Measurements from ENCODE around the gene B4GALNT3. TPM values are rescaled to one million over a fixed set of nuclear protein-coding genes. Genes with fewer than 3 reads are reported as not detected.

B4GALNT3 gene
- total RNA-seq, 1 experiment from 2014 or later: 23.3 TPM

DNA sequence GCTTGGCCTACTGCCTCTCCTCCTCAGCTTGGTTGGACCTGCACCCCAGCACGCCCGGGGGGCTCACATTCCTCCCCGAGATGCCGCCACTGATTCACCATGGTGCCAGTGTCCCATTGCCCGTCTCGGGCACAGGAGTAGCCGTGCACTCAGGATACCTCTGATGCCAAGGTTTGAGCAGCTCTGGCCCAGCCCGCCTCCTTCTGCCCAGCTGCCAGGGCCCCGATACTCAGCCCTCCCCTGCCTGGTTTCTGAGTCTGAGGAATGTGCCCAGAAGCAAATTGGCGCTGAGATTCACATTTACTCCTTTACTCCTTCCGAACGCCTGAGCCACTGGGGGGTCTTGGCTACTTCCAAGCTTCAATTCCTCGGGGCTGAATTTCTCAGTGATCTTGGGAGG lies 140.0 kb downstream of the B4GALNT3 start:
- Histone ChIP-seq H3K18ac (ENCODE audit: insufficient read length, low read depth, low read length) (no peak overlapping the region), H3K23me2 (ENCODE audit: insufficient read length, low read depth, low read length, poor library complexity, severe bottlenecking) (no peaks in the 10 kb centered on the region), H3K79me2 (ENCODE audit: insufficient read depth, low read length) (no peaks in the 10 kb centered on the region), H3K4ac (ENCODE audit: low read depth, low read length) (no peak overlapping the region), H3K4me2 (ENCODE audit: insufficient read depth, insufficient read length, low read length) (no peak overlapping the region), H3T11ph (ENCODE audit: low read length) (no peak overlapping the region), H3K27me3 (ENCODE audit: insufficient read depth, low read length) (no peaks in the 10 kb centered on the region), H2AK5ac (ENCODE audit: insufficient read length, low read length) (no peak overlapping the region), H2AFZ (ENCODE audit: low read length) (no peak overlapping the region), H3K79me1 (ENCODE audit: insufficient read depth, low read depth, low read length, poor library complexity, severe bottlenecking) (no peaks in the 10 kb centered on the region), H4K91ac (ENCODE audit: insufficient read length, low read depth, low read length) (no peak overlapping the region), H2BK20ac (ENCODE audit: low read depth, low read length, poor library complexity, severe bottlenecking) (no peak overlapping the region), H2BK12ac (ENCODE audit: insufficient read length, low read depth, low read length) (no peak overlapping the region), H4K5ac (ENCODE audit: insufficient read length, low read depth, low read length) (no peak overlapping the region), H3K14ac (ENCODE audit: insufficient read depth, low read length) (no peak overlapping the region), H4K8ac (replicated peaks; ENCODE audit: insufficient read length, low read depth, low read length) (no peak overlapping the region), H2BK120ac (ENCODE audit: low read depth, low read length, poor library complexity, severe bottlenecking) (no peak overlapping the region), H2BK5ac (ENCODE audit: insufficient read length, low read length) (no peak overlapping the region), H3K23ac (ENCODE audit: insufficient read length, low read depth, low read length) (no peak overlapping the region), H2BK15ac (ENCODE audit: low read depth, low read length) (no peak overlapping the region), H3K9me3 (ENCODE audit: control insufficient read depth, low read depth, low read length) (no peaks in the 10 kb centered on the region), H4K20me1 (ENCODE audit: control insufficient read depth, insufficient read depth, insufficient read length) (no peaks in the 10 kb centered on the region), H3K4me1 (ENCODE audit: insufficient read depth, low read length) (0 out of 2 replicates have a peak, but pooled peaks cover 1% of the 10 kb centered on the region), H3K27ac (ENCODE audit: insufficient read length, low read depth, low read length) (no peak overlapping the region), H3K56ac (ENCODE audit: insufficient read length, low read depth, low read length) (no peak overlapping the region), H3K9ac (ENCODE audit: extremely low read depth, insufficient read length, low read length) (no peak overlapping the region)
- H3K27me3 Mint-ChIP-seq (ENCODE audit: low read depth): peaks cover under 1% of the 10 kb centered on the region; the same call in 1 of the 2 replicates
- TF ChIP-seq, protein P1, sequence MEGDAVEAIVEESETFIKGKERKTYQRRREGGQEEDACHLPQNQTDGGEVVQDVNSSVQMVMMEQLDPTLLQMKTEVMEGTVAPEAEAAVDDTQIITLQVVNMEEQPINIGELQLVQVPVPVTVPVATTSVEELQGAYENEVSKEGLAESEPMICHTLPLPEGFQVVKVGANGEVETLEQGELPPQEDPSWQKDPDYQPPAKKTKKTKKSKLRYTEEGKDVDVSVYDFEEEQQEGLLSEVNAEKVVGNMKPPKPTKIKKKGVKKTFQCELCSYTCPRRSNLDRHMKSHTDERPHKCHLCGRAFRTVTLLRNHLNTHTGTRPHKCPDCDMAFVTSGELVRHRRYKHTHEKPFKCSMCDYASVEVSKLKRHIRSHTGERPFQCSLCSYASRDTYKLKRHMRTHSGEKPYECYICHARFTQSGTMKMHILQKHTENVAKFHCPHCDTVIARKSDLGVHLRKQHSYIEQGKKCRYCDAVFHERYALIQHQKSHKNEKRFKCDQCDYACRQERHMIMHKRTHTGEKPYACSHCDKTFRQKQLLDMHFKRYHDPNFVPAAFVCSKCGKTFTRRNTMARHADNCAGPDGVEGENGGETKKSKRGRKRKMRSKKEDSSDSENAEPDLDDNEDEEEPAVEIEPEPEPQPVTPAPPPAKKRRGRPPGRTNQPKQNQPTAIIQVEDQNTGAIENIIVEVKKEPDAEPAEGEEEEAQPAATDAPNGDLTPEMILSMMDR (conservative IDR thresholded peaks at IDR 0.05): no peak
- H3K9me3 Mint-ChIP-seq: no peaks in the 10 kb centered on the region
- WGBS (ENCODE audit: extremely low coverage, insufficient read length, low lambda C conversion rate): no CpG with 5 or more reads among the region's 13 CpGs
- H3K27ac Mint-ChIP-seq: peak overlapping the region in 1 of 3 experiments; percentile 57; a peak in 2 of 7 replicates
- H3K4me1 Mint-ChIP-seq: peaks cover 8 to 11% of the 10 kb centered on the region in 2 experiments; a peak in 2 of 4 replicates
- H3K4me3 Mint-ChIP-seq: no peak overlapping the region
- no peaks in the 10 kb centered on the region for H3K36me3 Mint-ChIP-seq (ENCODE audit: insufficient read depth in 1 of 3, low read depth in 3 of 3)
- no peak for DNase-seq

All from H9 (cell line).